GM12891 (cell line): ENCODE results near the gene MSI2.

Source experiments
- POLR2A ChIP-seq: IDR thresholded peaks from 2 replicates; pipeline ENCODE4 v1.6.1; 2011; ENCODE audit warnings: low read depth, low read length, control low read depth
- POLR2AphosphoS5 ChIP-seq: IDR thresholded peaks from 2 replicates; pipeline ENCODE4 v1.6.1; 2011; ENCODE audit warnings: low read depth, low read length, control low read depth
- TAF1 ChIP-seq: IDR thresholded peaks from 2 replicates; pipeline ENCODE4 v1.6.1; 2011; ENCODE audit warnings: low read depth, low read length, control low read depth

DNA sequence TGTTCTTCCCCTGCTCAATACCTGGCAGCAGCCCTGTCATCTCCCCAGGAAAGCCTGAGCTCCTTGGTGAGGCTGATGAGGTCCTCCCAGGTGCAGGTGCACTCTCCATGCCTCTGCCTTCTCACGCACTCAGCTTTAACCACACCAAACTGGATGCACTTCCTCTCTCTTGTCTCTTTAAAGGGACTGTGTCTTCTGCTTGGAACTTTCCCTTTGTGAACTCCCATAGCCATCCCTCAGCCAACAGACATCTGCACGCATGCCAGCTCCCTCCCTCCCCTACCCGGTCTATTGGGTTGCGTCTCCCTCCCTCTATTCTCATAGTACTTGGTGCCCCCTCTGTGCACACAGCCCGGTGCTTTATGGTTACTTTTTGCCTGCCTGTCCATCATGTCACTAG is 231.2 kb downstream of the MSI2 start:
- TF ChIP-seq POLR2A (no peak), POLR2AphosphoS5 (no peak), TAF1 (no peak)
